Nephron (organoid): ENCODE measurements around the gene ABHD10.

Source experiments
- H3K27ac Mint-ChIP-seq, 3 experiments: 2 replicates each; pipeline ENCODE4 v1.8.0; 2020; ENCODE audit warnings: mixed read lengths in 3 of 3, mild to moderate bottlenecking in 2 of 3, moderate library complexity in 1 of 3
- H3K27me3 Mint-ChIP-seq: 2 replicates; pipeline ENCODE4 v1.8.0; 2021; ENCODE audit warnings: low read depth, mild to moderate bottlenecking, moderate library complexity, mixed read lengths
- H3K36me3 Mint-ChIP-seq: 2 replicates; pipeline ENCODE4 v1.8.0; 2020; ENCODE audit warnings: low read depth, mixed read lengths
- H3K4me1 Mint-ChIP-seq: 2 replicates; pipeline ENCODE4 v1.8.0; 2020; ENCODE audit warnings: mixed read lengths
- H3K4me3 Mint-ChIP-seq, 3 experiments: 2 replicates each; pipeline ENCODE4 v1.8.0; 2020; ENCODE audit warnings: mild to moderate bottlenecking in 3 of 3, mixed read lengths in 3 of 3, moderate library complexity in 2 of 3
- H3K9me3 Mint-ChIP-seq: 2 replicates; pipeline ENCODE4 v1.8.0; 2020; ENCODE audit warnings: mixed read lengths
- CTCF ChIP-seq, 3 experiments: fragments of 200-600 bp; sonication (generic); IDR thresholded peaks; one replicate each; pipeline ENCODE4 v1.5.0; 2021; ENCODE audit warnings: antibody characterized with exemption in 3 of 3; ENCODE audit not compliant: unreplicated experiment in 3 of 3

Gene ABHD10

DNA sequence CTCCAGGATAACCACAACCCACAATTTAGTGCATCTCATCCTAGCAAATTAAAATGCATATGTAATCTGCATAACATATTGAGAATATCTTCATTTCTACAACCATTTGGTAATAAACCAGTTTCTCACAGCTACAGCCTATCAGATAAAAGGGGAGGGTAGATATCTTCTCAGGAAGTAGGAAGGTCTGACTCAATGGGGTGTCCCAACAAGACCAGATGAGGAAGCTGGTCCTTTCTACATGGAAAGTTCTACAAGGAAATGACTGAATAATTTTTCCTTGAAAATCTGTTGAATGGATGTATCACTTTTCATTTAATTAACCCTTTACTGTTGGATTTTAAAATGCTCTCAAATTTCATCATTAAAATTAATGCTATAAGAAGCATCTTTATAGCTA is 38.3 kb downstream of the ABHD10 start:
- TF ChIP-seq CTCF (IDR thresholded peaks at IDR 0.05; ENCODE audit: unreplicated experiment in 3 of 3), result no peak
- H3K36me3 Mint-ChIP-seq, result no peaks in the 10 kb centered on the region
- H3K27me3 Mint-ChIP-seq, result no peaks in the 10 kb centered on the region
- H3K9me3 Mint-ChIP-seq, result peaks cover 7% of the 10 kb centered on the region
- no peak overlapping the region for H3K4me3 Mint-ChIP-seq
- H3K4me1 Mint-ChIP-seq, result peaks cover 14% of the 10 kb centered on the region
- H3K27ac Mint-ChIP-seq, result no peak overlapping the region

DNA sequence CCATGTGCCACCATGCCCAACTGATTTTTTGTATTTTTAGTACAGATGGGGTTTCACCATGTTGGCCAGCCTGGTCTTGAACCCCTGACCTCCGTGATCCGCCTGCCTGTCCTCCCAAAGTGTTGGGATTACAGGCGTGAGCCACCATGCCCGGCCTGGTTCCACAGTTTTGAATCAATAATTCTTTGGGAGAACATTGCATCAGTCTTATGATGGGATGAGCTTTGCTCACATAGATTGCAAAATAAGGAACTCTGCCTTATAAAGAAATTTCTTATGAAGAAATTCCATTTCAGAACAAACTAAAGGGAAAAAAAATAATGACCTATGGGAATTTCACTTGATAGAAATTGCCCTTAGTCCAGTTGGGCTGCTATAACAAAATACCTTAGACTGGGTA is 39.9 kb downstream of the ABHD10 start:
- no peak for TF ChIP-seq CTCF (IDR thresholded peaks at IDR 0.05; ENCODE audit: unreplicated experiment in 3 of 3)
- Mint-ChIP-seq H3K27ac (no peak overlapping the region), H3K27me3 (no peaks in the 10 kb centered on the region), H3K9me3 (peaks cover 8% of the 10 kb centered on the region), H3K36me3 (no peaks in the 10 kb centered on the region), H3K4me1 (peaks cover under 1% of the 10 kb centered on the region), H3K4me3 (no peak overlapping the region)

DNA sequence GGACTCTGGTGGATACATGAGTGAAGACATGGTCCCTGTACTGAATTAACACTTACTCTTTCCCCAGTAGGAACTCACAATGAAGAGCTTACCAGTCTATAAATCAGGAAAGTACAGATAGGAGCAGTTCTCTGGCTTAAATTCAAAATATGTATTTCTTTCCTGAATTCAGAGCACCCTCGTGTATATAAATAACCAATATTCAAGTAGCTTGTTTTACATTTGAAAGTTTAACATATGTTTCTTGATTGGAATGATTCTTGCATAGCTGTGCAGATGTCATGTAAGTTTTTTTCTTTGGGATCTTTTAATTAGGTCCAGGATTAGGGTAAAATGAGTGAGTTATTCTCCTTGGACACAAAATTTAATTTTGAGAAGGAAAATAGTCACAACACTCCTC is 40.9 kb downstream of the ABHD10 start:
- Mint-ChIP-seq H3K4me1 (no peaks in the 10 kb centered on the region), H3K27me3 (no peaks in the 10 kb centered on the region), H3K36me3 (no peaks in the 10 kb centered on the region), H3K27ac (no peak overlapping the region), H3K4me3 (no peak overlapping the region), H3K9me3 (peaks cover 8% of the 10 kb centered on the region)
- no peak for TF ChIP-seq CTCF (IDR thresholded peaks at IDR 0.05; ENCODE audit: unreplicated experiment in 3 of 3)

DNA sequence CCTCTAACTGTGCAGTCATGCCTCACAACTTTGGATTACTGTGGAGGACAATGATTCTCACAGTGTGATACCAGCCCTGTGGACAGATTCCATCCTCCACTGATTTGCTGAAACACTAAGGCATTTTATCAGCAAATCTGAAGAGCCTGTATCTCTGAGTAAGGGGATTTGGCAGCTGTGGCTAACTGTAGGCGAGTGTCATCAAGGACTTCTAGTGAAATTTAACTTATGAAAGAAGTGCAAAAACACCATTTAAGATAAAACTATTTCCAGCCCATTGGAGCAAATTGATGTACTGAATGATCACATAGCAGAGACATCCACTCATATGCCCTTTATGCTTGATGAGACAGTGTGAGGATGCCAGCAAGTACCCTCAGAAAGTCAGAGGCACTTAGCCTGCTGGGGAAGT is 41.9 kb downstream of the ABHD10 start:
- H3K27ac Mint-ChIP-seq, result peak overlapping the region in 2 of 3 experiments; percentile 48 to 49
- peaks cover 13% of the 10 kb centered on the region for H3K9me3 Mint-ChIP-seq
- no peak for TF ChIP-seq CTCF (IDR thresholded peaks at IDR 0.05; ENCODE audit: unreplicated experiment in 3 of 3)
- H3K4me3 Mint-ChIP-seq, result no peak overlapping the region
- H3K27me3 Mint-ChIP-seq, result no peaks in the 10 kb centered on the region
- H3K36me3 Mint-ChIP-seq, result no peaks in the 10 kb centered on the region
- no peaks in the 10 kb centered on the region for H3K4me1 Mint-ChIP-seq

- H3K4me3 Mint-ChIP-seq, result no peak overlapping the region
- H3K9me3 Mint-ChIP-seq, result peaks cover 6% of the 10 kb centered on the region
- H3K27me3 Mint-ChIP-seq, result no peaks in the 10 kb centered on the region
- no peak for TF ChIP-seq CTCF (IDR thresholded peaks at IDR 0.05; ENCODE audit: unreplicated experiment in 3 of 3)
- no peaks in the 10 kb centered on the region for H3K4me1 Mint-ChIP-seq
- H3K27ac Mint-ChIP-seq, result no peak overlapping the region
- no peaks in the 10 kb centered on the region for H3K36me3 Mint-ChIP-seq
Measured at GRCh38 chr3:112027142-112027541, 48.3 kb downstream of the ABHD10 start.

- Mint-ChIP-seq H3K27me3 (no peaks in the 10 kb centered on the region), H3K36me3 (no peaks in the 10 kb centered on the region), H3K9me3 (peaks cover 10% of the 10 kb centered on the region), H3K4me1 (no peaks in the 10 kb centered on the region), H3K4me3 (no peak overlapping the region), H3K27ac (no peak overlapping the region)
- TF ChIP-seq CTCF (IDR thresholded peaks at IDR 0.05; ENCODE audit: unreplicated experiment in 3 of 3), result no peak
Measured at GRCh38 chr3:112027826-112028225, 49.0 kb downstream of the ABHD10 start.
